GM23338 (cell line): ENCODE data around the gene FOXG1. TPM values are rescaled to one million over a fixed set of nuclear protein-coding genes. Genes with fewer than 3 reads are reported as not detected.

Experiments used
- ATAC-seq: fragments of 200-7000 bp; cut with Tn5 transposase; 3 replicates; pipeline ENCODE4 v1.9.1; 2020
- DNase-seq: peaks from one replicate; pipeline ENCODE4 v3.0.0-alpha.2; 2015; ENCODE audit warnings: low spot score
- H2AFZ ChIP-seq: fragments of 200-600 bp; sonication (generic); 2 replicates; pipeline ENCODE4 v1.8.0; 2016; ENCODE audit warnings: antibody characterized with exemption, mild to moderate bottlenecking, moderate library complexity
- H3F3A ChIP-seq: fragments of 200-600 bp; sonication (generic); replicated peaks from 2 replicates; pipeline ENCODE4 v1.8.0; 2017; ENCODE audit warnings: antibody characterized with exemption, mixed run types, low read depth
- H3K27ac ChIP-seq: fragments of 200-600 bp; sonication (generic); 2 replicates; pipeline ENCODE4 v1.6.1; 2016; ENCODE audit warnings: low read depth
- H3K27me3 ChIP-seq: fragments of 200-600 bp; sonication (generic); 2 replicates; pipeline ENCODE4 v1.8.0; 2016; ENCODE audit warnings: mild to moderate bottlenecking, mixed run types, moderate library complexity; ENCODE audit not compliant: insufficient read depth
- H3K36me3 ChIP-seq: fragments of 200-600 bp; sonication (generic); 2 replicates; pipeline ENCODE4 v1.8.0; 2016; ENCODE audit warnings: mild to moderate bottlenecking; ENCODE audit not compliant: insufficient read depth
- H3K4me1 ChIP-seq: fragments of 200-600 bp; sonication (generic); 2 replicates; pipeline ENCODE4 v1.8.0; 2016; ENCODE audit warnings: mild to moderate bottlenecking, moderate library complexity; ENCODE audit not compliant: insufficient read depth
- H3K4me2 ChIP-seq: fragments of 200-600 bp; sonication (generic); 2 replicates; pipeline ENCODE4 v1.7.1; 2017; ENCODE audit warnings: mixed run types
- H3K4me3 ChIP-seq: fragments of 200-600 bp; sonication (generic); 2 replicates; pipeline ENCODE4 v1.6.1; 2016; ENCODE audit warnings: mixed run types
- H3K79me2 ChIP-seq: fragments of 200-600 bp; sonication (generic); replicated peaks from 2 replicates; pipeline ENCODE4 v1.8.0; 2017; ENCODE audit warnings: mild to moderate bottlenecking; ENCODE audit not compliant: insufficient read depth
- H3K9me2 ChIP-seq: fragments of 200-600 bp; sonication (generic); 2 replicates; pipeline ENCODE4 v1.8.0; 2017; ENCODE audit not compliant: insufficient read depth
- H4K20me1 ChIP-seq: fragments of 200-600 bp; sonication (generic); replicated peaks from 2 replicates; pipeline ENCODE4 v1.8.0; 2017; ENCODE audit warnings: mild to moderate bottlenecking; ENCODE audit not compliant: insufficient read depth
- H3K27ac Mint-ChIP-seq: 2 replicates; pipeline ENCODE4 v1.8.0; 2020; ENCODE audit warnings: inconsistent platforms, mild to moderate bottlenecking, moderate library complexity, mixed read lengths
- H3K27me3 Mint-ChIP-seq: 3 replicates; pipeline ENCODE4 v1.8.0; 2022; ENCODE audit warnings: low read depth, mild to moderate bottlenecking, moderate library complexity, mixed read lengths, inconsistent platforms; ENCODE audit not compliant: insufficient read depth, poor library complexity
- H3K36me3 Mint-ChIP-seq: 3 replicates; pipeline ENCODE4 v1.8.0; 2021; ENCODE audit warnings: low read depth, mild to moderate bottlenecking, inconsistent platforms, moderate library complexity, mixed read lengths
- H3K4me1 Mint-ChIP-seq: 3 replicates; pipeline ENCODE4 v1.8.0; 2020; ENCODE audit warnings: mild to moderate bottlenecking, inconsistent platforms, mixed read lengths
- H3K4me3 Mint-ChIP-seq: 3 replicates; pipeline ENCODE4 v1.8.0; 2021; ENCODE audit warnings: moderate library complexity, mild to moderate bottlenecking, inconsistent platforms, mixed read lengths
- H3K9me3 Mint-ChIP-seq: 3 replicates; pipeline ENCODE4 v1.8.0; 2020; ENCODE audit warnings: moderate library complexity, mild to moderate bottlenecking, inconsistent platforms, mixed read lengths
- ETS1 ChIP-seq: IDR thresholded peaks from 2 replicates; pipeline ENCODE4 v1.6.1; 2016; ENCODE audit warnings: antibody characterized with exemption
- EZH2phosphoT487 ChIP-seq: fragments of 200-600 bp; sonication (generic); IDR thresholded peaks from one replicate; pipeline ENCODE4 v1.8.1; 2018; ENCODE audit warnings: antibody characterized with exemption; ENCODE audit not compliant: unreplicated experiment
- STAT1 ChIP-seq: IDR thresholded peaks from one replicate; pipeline ENCODE4 v1.6.1; 2016; ENCODE audit warnings: antibody characterized with exemption; ENCODE audit not compliant: unreplicated experiment
- ZNF114 ChIP-seq: fragments of 250-450 bp; sonication (Bioruptor Pico); IDR thresholded peaks from 2 replicates; pipeline ENCODE4 v1.5.0; 2020; ENCODE audit warnings: mild to moderate bottlenecking, moderate library complexity
- ZNF331 ChIP-seq: fragments of 250-450 bp; sonication (Bioruptor Pico); IDR thresholded peaks from 2 replicates; pipeline ENCODE4 v1.5.0; 2020; ENCODE audit warnings: low read depth, mild to moderate bottlenecking, moderate library complexity
- ZNF462 ChIP-seq: fragments of 250-450 bp; sonication (Bioruptor Pico); IDR thresholded peaks from 2 replicates; pipeline ENCODE4 v1.5.0; 2020; ENCODE audit warnings: mild to moderate bottlenecking, moderate library complexity
- polyA plus RNA-seq: library from polyadenylated mRNA; unstranded; fragments of >200 nt; fragmentation: Nextera tagmentation; extraction: Ambion mirVana; gene quantifications from 2 replicates; pipeline ENCODE4 v1.2.1, GENCODE V29; 2016
- total RNA-seq: library from RNA; depleted of rRNA; stranded (reverse); fragments of >200 nt; shearing (Covaris generic); gene quantifications from 2 replicates; pipeline ENCODE4 v1.2.3, GENCODE V29; 2014

The FOXG1 gene
- total and polyA plus RNA-seq, 2 experiments from 2014 or later, result 0.05 to 0.10 TPM

- TF ChIP-seq ZNF462, result no peak
- no peak for TF ChIP-seq STAT1
- TF ChIP-seq ZNF114 (CRISPR knock-in tag), result no peak
- no peak for TF ChIP-seq ETS1
Observed at GRCh38 chr14:28745176-28745575, 21.4 kb upstream of the FOXG1 start (continued).

- Mint-ChIP-seq H3K4me3 (no peak overlapping the region), H3K36me3 (no peaks in the 10 kb centered on the region), H3K4me1 (no peaks in the 10 kb centered on the region; the same call in 2 of the 3 replicates), H3K27me3 (no peaks in the 10 kb centered on the region), H3K9me3 (no peaks in the 10 kb centered on the region; the same call in 2 of the 3 replicates), H3K27ac (no peak overlapping the region)
- H3K27ac ChIP-seq, result no peak overlapping the region
- H3K9me2 ChIP-seq, result no peaks in the 10 kb centered on the region
- DNase-seq (no peak), ATAC-seq (no peak)
- no peak overlapping the region for H3K4me3 ChIP-seq
- no peak overlapping the region for H3K4me2 ChIP-seq
- no peaks in the 10 kb centered on the region for H4K20me1 ChIP-seq
- H3F3A ChIP-seq, result no peaks in the 10 kb centered on the region
- no peaks in the 10 kb centered on the region for H3K27me3 ChIP-seq
- 0 out of 2 replicates have a peak, but pooled peaks cover 4% of the 10 kb centered on the region for H3K4me1 ChIP-seq
- 0 out of 2 replicates have a peak overlapping the region, but pooled peaks have one; percentile 40 for H2AFZ ChIP-seq
- no peaks in the 10 kb centered on the region for H3K79me2 ChIP-seq
- H3K36me3 ChIP-seq, result no peaks in the 10 kb centered on the region
- TF ChIP-seq ZNF462 (no peak), STAT1 (no peak), ZNF331 (CRISPR knock-in tag) (no peak), EZH2phosphoT487 (no peak)
Observed at GRCh38 chr14:28746247-28746646, 20.3 kb upstream of the FOXG1 start.
